ENCODE measurements around the gene BAZ2B.

Gene BAZ2B

GRCh38 chr2:159419403-159419802 lies 196.9 kb downstream of the BAZ2B start:
- Histone ChIP-seq H3K27me3 (ENCODE audit: low read length) (no peaks in the 10 kb centered on the region), H3K4me2 (ENCODE audit: low read depth, low read length, poor library complexity, severe bottlenecking) (no peak overlapping the region), H3K9ac (ENCODE audit: low read length) (no peak overlapping the region), H4K20me1 (ENCODE audit: low read depth, low read length) (no peaks in the 10 kb centered on the region), H3K27ac (ENCODE audit: low read depth, low read length) (no peak overlapping the region), H3K79me2 (ENCODE audit: insufficient read depth, low read length) (no peaks in the 10 kb centered on the region), H2AFZ (ENCODE audit: low read depth, low read length, severe bottlenecking) (no peak overlapping the region), H3K36me3 (ENCODE audit: low read length) (no peaks in the 10 kb centered on the region), H3K4me3 (ENCODE audit: insufficient read depth, low read length, poor library complexity, severe bottlenecking) (no peak overlapping the region), H3K9me2 (replicated peaks; ENCODE audit: insufficient read depth, low read length) (no peaks in the 10 kb centered on the region), H3K9me3 (ENCODE audit: insufficient read depth, low read length) (no peaks in the 10 kb centered on the region), H3F3A (ENCODE audit: insufficient read depth) (peaks cover 3% of the 10 kb centered on the region; the same call in 1 of the 2 replicates)
- TF ChIP-seq EZH2phosphoT487 (conservative IDR thresholded peaks at IDR 0.05; ENCODE audit: low read length) (no peak), CTCF (IDR thresholded peaks at IDR 0.05; ENCODE audit: insufficient read depth, low read length, poor library complexity, severe bottlenecking) (no peak)

- H3K9me3 ChIP-seq (ENCODE audit: insufficient read depth, low read length): no peaks in the 10 kb centered on the region
- H3K4me2 ChIP-seq (ENCODE audit: low read depth, low read length, poor library complexity, severe bottlenecking): no peak overlapping the region
- H3K36me3 ChIP-seq (ENCODE audit: low read length): no peaks in the 10 kb centered on the region
- H3K79me2 ChIP-seq (ENCODE audit: insufficient read depth, low read length): no peaks in the 10 kb centered on the region
- H2AFZ ChIP-seq (ENCODE audit: low read depth, low read length, severe bottlenecking): no peak overlapping the region
- H3F3A ChIP-seq (ENCODE audit: insufficient read depth): peaks cover 3% of the 10 kb centered on the region; the same call in 1 of the 2 replicates
- H3K9ac ChIP-seq (ENCODE audit: low read length): no peak overlapping the region
- H3K27me3 ChIP-seq (ENCODE audit: low read length): no peaks in the 10 kb centered on the region
- H3K9me2 ChIP-seq (replicated peaks; ENCODE audit: insufficient read depth, low read length): no peaks in the 10 kb centered on the region
- TF ChIP-seq CTCF (IDR thresholded peaks at IDR 0.05; ENCODE audit: insufficient read depth, low read length, poor library complexity, severe bottlenecking): no peak
- TF ChIP-seq EZH2phosphoT487 (conservative IDR thresholded peaks at IDR 0.05; ENCODE audit: low read length): no peak
- no peak overlapping the region for H3K27ac ChIP-seq (ENCODE audit: low read depth, low read length)
- no peaks in the 10 kb centered on the region for H4K20me1 ChIP-seq (ENCODE audit: low read depth, low read length)
- H3K4me3 ChIP-seq (ENCODE audit: insufficient read depth, low read length, poor library complexity, severe bottlenecking): no peak overlapping the region
Measured at GRCh38 chr2:159411460-159411859, 204.9 kb downstream of the BAZ2B start.

GRCh38 chr2:159410276-159410675 lies 206.1 kb downstream of the BAZ2B start:
- Histone ChIP-seq H3K27me3 (ENCODE audit: low read length) (no peaks in the 10 kb centered on the region), H3K79me2 (ENCODE audit: insufficient read depth, low read length) (no peaks in the 10 kb centered on the region), H3K9me2 (replicated peaks; ENCODE audit: insufficient read depth, low read length) (no peaks in the 10 kb centered on the region), H3K4me2 (ENCODE audit: low read depth, low read length, poor library complexity, severe bottlenecking) (no peak overlapping the region), H4K20me1 (ENCODE audit: low read depth, low read length) (no peaks in the 10 kb centered on the region), H3K9ac (ENCODE audit: low read length) (no peak overlapping the region), H3F3A (ENCODE audit: insufficient read depth) (0 out of 2 replicates have a peak, but pooled peaks cover 2% of the 10 kb centered on the region), H3K27ac (ENCODE audit: low read depth, low read length) (no peak overlapping the region), H3K9me3 (ENCODE audit: insufficient read depth, low read length) (no peaks in the 10 kb centered on the region), H3K4me3 (ENCODE audit: insufficient read depth, low read length, poor library complexity, severe bottlenecking) (no peak overlapping the region), H3K36me3 (ENCODE audit: low read length) (no peaks in the 10 kb centered on the region), H2AFZ (ENCODE audit: low read depth, low read length, severe bottlenecking) (no peak overlapping the region)
- no peak for TF ChIP-seq EZH2phosphoT487 (conservative IDR thresholded peaks at IDR 0.05; ENCODE audit: low read length)
- TF ChIP-seq CTCF (IDR thresholded peaks at IDR 0.05; ENCODE audit: insufficient read depth, low read length, poor library complexity, severe bottlenecking): no peak

Data from SU-DHL-6 (cell line).